HUES6 (cell line): ENCODE results near the gene FETUB.
"Not testable (repeated sequence)": the region's sequence is repeated elsewhere in the genome, so short reads cannot be mapped to it uniquely, and the experiment has no call there.

Experiments used
- H3K27ac ChIP-seq: 2 replicates; pipeline ENCODE4 v1.7.0; 2013; ENCODE audit warnings: low read depth, mild to moderate bottlenecking, low read length, inconsistent platforms
- H3K27me3 ChIP-seq: 2 replicates; pipeline ENCODE4 v1.6.1; 2013; ENCODE audit warnings: low read length; ENCODE audit not compliant: control insufficient read depth, insufficient read depth
- H3K36me3 ChIP-seq: 2 replicates; pipeline ENCODE4 v1.6.1; 2013; ENCODE audit warnings: low read length; ENCODE audit not compliant: control insufficient read depth, insufficient read depth
- H3K4me1 ChIP-seq: 2 replicates; pipeline ENCODE4 v1.6.1; 2013; ENCODE audit warnings: low read length; ENCODE audit not compliant: control insufficient read depth, insufficient read depth
- H3K4me3 ChIP-seq: 2 replicates; pipeline ENCODE4 v1.5.1; 2013; ENCODE audit warnings: low read depth, low read length
- H3K9ac ChIP-seq: one replicate; pipeline ENCODE4 v1.6.1; 2013; ENCODE audit warnings: mild to moderate bottlenecking, low read length
- H3K9me3 ChIP-seq: 2 replicates; pipeline ENCODE4 v1.6.1; 2013; ENCODE audit warnings: low read depth, low read length; ENCODE audit not compliant: control insufficient read depth, insufficient read depth

FETUB gene

DNA sequence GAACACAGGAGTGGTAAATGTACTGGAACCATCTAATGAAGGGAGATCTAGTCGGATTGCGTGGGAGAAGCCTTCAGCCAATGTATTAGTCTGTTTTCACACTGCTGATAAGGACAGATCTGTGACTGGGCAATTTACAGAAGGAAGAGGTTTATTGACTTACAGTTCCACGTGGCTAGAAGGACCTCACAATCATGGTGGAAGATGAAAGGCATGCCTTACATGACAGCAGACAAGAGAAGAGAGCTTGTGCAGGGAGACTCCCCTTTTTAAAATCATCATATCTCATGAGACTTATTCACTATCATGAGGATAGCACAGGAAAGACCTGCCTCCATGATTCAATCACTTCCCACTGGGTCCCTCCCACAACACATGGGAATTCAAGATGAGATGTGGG lies 42.6 kb downstream of the FETUB start:
- Histone ChIP-seq H3K4me3 (no peak overlapping the region), H3K4me1 (no peaks in the 10 kb centered on the region), H3K9ac (no peak overlapping the region), H3K36me3 (no peaks in the 10 kb centered on the region), H3K9me3 (peaks cover 19% of the 10 kb centered on the region), H3K27ac (no peak overlapping the region), H3K27me3 (no peaks in the 10 kb centered on the region)

- peaks cover 19% of the 10 kb centered on the region for H3K9me3 ChIP-seq
These were observed 43.8 kb downstream of the FETUB start for GRCh38 chr3:186683979-186684378.

DNA sequence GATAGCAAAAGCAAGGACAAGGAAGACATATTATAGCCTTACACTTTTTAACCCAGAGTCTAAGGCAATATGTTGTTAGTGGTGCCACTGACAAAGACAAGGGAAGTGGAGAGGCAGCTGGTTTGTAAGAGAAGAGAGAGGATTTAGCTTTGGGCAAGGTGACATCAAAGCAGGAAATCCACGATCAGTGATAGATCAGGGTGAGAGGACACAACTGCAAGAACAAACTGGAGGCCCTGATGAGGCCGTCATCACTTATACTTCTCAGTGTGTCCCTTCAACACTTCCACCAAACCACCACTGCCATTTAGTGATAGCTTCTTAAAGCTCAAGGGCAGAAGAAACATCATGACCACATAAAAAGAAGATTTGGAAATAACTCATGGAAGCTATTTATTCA lies 46.3 kb downstream of the FETUB start:
- H3K9me3 ChIP-seq: peaks cover 19% of the 10 kb centered on the region
- H3K4me1 ChIP-seq, H3K27ac ChIP-seq, H3K9ac ChIP-seq, H3K27me3 ChIP-seq, H3K36me3 ChIP-seq, H3K4me3 ChIP-seq: not testable (repeated sequence)

More at GRCh38 chr3:186683979-186684378, 43.8 kb downstream of the FETUB start:
- no peak overlapping the region for H3K27ac ChIP-seq
- no peaks in the 10 kb centered on the region for H3K36me3 ChIP-seq
- H3K4me3 ChIP-seq: no peak overlapping the region
- H3K4me1 ChIP-seq: no peaks in the 10 kb centered on the region
- no peak overlapping the region for H3K9ac ChIP-seq
- no peaks in the 10 kb centered on the region for H3K27me3 ChIP-seq

DNA sequence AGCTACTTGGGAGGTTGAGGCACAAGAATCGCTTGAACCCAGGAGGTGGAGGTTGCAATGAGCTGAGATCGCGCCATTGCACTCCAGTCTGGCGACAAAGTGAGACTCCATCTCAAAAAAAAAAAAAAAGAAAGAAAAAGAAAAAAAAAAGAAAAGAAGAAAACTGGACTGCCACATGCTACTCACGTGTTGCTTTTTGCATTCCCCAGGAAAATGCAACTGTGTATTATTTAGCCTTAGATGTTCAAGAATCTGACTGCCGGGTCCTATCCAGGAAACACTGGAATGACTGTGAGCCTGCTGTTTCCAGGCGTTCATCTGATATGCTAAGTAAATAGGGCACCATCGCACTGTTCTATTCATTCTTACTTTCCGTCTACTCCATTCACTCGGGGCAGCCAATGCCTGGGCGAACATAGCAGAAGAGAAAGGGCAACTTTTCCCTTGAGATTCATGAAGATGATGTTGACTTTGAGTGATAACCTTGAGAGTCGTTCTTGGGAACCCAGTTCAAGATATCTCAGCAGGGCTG lies 47.0 kb downstream of the FETUB start:
- no peaks in the 10 kb centered on the region for H3K27me3 ChIP-seq
- H3K4me3 ChIP-seq: no peak overlapping the region
- H3K9me3 ChIP-seq: peaks cover 19% of the 10 kb centered on the region
- H3K36me3 ChIP-seq: no peaks in the 10 kb centered on the region
- no peaks in the 10 kb centered on the region for H3K4me1 ChIP-seq
- no peak overlapping the region for H3K9ac ChIP-seq
- no peak overlapping the region for H3K27ac ChIP-seq

GRCh38 chr3:186690304-186690703 lies 50.1 kb downstream of the FETUB start:
- not testable (repeated sequence) for H3K27me3 ChIP-seq, H3K36me3 ChIP-seq, H3K4me1 ChIP-seq, H3K4me3 ChIP-seq, H3K9ac ChIP-seq, H3K27ac ChIP-seq
- peaks cover 11% of the 10 kb centered on the region for H3K9me3 ChIP-seq

DNA sequence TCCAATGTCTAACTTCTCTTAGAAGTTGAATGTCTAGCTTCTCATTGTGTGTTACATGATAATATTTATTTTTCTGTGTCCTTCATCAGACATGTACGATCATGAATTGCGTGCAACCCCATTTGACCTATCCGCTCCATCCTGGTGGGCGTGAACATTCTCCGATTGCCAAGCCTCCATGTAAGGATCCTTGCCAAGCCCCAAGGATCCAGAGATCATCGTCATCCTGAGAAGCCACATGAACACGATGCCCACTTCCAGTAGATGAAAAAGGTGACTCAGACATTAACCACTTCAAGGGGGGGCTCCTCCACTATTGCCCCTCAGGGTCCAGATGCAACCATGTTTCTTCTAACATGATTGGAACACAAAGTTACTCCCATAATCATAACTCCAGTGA lies 51.5 kb downstream of the FETUB start:
- no peak overlapping the region for H3K4me3 ChIP-seq
- H3K27me3 ChIP-seq: no peaks in the 10 kb centered on the region
- 0 out of 2 replicates have a peak, but pooled peaks cover 3% of the 10 kb centered on the region for H3K4me1 ChIP-seq
- no peak overlapping the region for H3K27ac ChIP-seq
- no peaks in the 10 kb centered on the region for H3K36me3 ChIP-seq
- H3K9me3 ChIP-seq: no peaks in the 10 kb centered on the region
- no peak overlapping the region for H3K9ac ChIP-seq

DNA sequence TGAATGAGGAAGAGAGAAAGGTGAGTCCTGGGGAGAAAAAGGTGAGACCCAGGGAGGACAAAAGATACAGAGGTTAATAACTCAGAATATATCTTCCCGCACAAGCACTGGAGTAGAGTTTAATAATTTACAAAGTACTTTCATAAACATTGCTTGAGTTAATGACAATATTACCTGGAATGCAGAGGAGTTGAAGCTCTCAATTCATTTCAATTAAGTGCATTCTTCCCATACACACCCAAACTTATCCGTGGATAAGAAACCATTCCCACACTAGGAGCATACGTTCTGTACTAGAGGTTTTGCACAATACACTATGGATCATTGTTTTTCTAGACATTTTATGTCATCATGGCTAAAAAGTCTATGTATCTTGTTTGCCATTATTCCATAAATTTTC lies 53.6 kb downstream of the FETUB start:
- Histone ChIP-seq H3K27me3 (no peaks in the 10 kb centered on the region), H3K4me3 (no peak overlapping the region), H3K27ac (no peak overlapping the region), H3K4me1 (0 out of 2 replicates have a peak, but pooled peaks cover 3% of the 10 kb centered on the region), H3K36me3 (no peaks in the 10 kb centered on the region), H3K9ac (no peak overlapping the region), H3K9me3 (no peaks in the 10 kb centered on the region)

GRCh38 chr3:186694288-186695032 lies 54.3 kb downstream of the FETUB start:
- H3K9me3 ChIP-seq: no peaks in the 10 kb centered on the region
- no peak overlapping the region for H3K9ac ChIP-seq

DNA sequence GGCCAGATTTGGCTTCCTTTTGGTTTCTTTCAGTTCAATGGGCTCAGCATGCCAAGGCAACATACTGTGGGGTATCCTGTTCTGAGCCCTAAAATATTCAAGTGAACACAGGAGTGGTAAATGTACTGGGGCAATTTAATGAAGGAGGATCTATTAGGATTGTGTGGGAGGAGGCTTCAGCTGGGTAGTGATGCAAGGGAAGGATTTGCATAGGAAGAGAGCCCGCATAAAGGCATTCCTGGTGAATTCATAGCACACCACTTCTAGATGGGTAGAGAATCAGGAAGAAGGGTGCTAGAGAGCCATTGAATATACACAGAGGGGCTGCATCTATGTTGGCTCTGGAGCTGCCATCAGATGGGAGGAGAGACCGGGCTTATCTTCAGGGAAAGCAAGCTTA lies 56.3 kb downstream of the FETUB start:
- H3K27me3 ChIP-seq: no peaks in the 10 kb centered on the region
- no peak overlapping the region for H3K4me3 ChIP-seq
- no peaks in the 10 kb centered on the region for H3K36me3 ChIP-seq
- H3K9ac ChIP-seq: no peak overlapping the region
- H3K9me3 ChIP-seq: no peaks in the 10 kb centered on the region
- 0 out of 2 replicates have a peak, but pooled peaks cover 3% of the 10 kb centered on the region for H3K4me1 ChIP-seq
- no peak overlapping the region for H3K27ac ChIP-seq

More at GRCh38 chr3:186694288-186695032, 54.3 kb downstream of the FETUB start:
- no peaks in the 10 kb centered on the region for H3K27me3 ChIP-seq
- H3K27ac ChIP-seq: no peak overlapping the region
- no peaks in the 10 kb centered on the region for H3K36me3 ChIP-seq
- no peak overlapping the region for H3K4me3 ChIP-seq
- H3K4me1 ChIP-seq: 0 out of 2 replicates have a peak, but pooled peaks cover 3% of the 10 kb centered on the region

- no peaks in the 10 kb centered on the region for H3K9me3 ChIP-seq
- no peak overlapping the region for H3K9ac ChIP-seq
- no peaks in the 10 kb centered on the region for H3K36me3 ChIP-seq
- H3K27me3 ChIP-seq: no peaks in the 10 kb centered on the region
- H3K4me3 ChIP-seq: no peak overlapping the region
- no peak overlapping the region for H3K27ac ChIP-seq
- 0 out of 2 replicates have a peak, but pooled peaks cover 3% of the 10 kb centered on the region for H3K4me1 ChIP-seq
These were observed 57.3 kb downstream of the FETUB start for GRCh38 chr3:186697510-186697909.

DNA sequence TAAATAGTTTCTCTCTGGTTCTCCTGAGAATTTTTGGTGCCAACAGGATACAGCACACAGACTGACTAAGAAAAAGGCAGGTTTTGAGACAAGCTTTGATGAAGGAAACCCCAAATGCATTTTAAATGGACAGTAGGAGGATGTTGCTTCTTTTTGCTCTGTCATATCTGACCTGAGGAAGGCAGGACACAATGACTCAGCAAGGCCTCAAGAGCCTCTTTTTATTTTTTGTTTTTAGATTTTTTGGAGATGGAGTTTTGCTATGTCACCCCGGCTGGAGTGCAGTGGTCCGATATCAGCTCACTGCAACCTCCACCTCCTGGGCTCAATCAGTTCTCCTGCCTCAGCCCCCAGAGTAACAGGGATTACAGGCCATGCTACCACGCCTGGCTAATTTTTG lies 60.1 kb downstream of the FETUB start:
- H3K36me3 ChIP-seq: no peaks in the 10 kb centered on the region
- H3K4me1 ChIP-seq: no peaks in the 10 kb centered on the region
- H3K27me3 ChIP-seq: no peaks in the 10 kb centered on the region
- H3K9me3 ChIP-seq: no peaks in the 10 kb centered on the region
- no peak overlapping the region for H3K4me3 ChIP-seq
- H3K9ac ChIP-seq: no peak overlapping the region
- H3K27ac ChIP-seq: no peak overlapping the region
